HG02678 (cell line): Measurements from ENCODE around the gene CENPQ.

Source experiments
- ATAC-seq: cut with Tn5 transposase; IDR thresholded peaks from one replicate; pipeline ENCODE4 v1.9.1; 2021; ENCODE audit warnings: mild to moderate bottlenecking, moderate library complexity; ENCODE audit not compliant: unreplicated experiment

CENPQ gene

GRCh38 chr6:49539102-49539501 is 75.9 kb downstream of the CENPQ start:
- no peak for ATAC-seq

- no peak for ATAC-seq
Observed at GRCh38 chr6:49540614-49541013, 77.4 kb downstream of the CENPQ start.

GRCh38 chr6:49541210-49541724 is 78.1 kb downstream of the CENPQ start:
- no peak for ATAC-seq

DNA sequence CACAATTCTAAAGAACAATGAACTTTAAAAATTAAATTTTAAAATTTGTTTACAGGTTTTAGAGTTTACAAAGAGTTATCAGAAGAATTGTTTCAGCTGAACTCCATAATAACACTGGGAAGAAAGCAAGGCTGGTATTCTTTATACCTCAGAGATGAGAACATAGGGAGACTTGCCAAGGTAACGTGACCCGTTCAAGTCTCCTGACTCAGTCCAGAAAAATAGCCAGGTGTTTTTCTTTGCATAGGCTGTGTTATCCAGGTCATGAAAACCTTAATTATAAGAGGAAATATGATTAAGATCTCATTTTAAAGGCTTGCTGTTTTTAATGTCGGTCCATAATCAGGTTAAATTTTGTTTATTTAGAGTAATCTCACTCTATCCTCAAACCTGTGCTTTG is 78.8 kb downstream of the CENPQ start:
- ATAC-seq, result no peak
